ENCODE results near the gene DCANP1. TPM values are rescaled to one million over a fixed set of nuclear protein-coding genes. Genes with fewer than 3 reads are reported as not detected.

Gene DCANP1
- total and polyA plus RNA-seq, 4 donors, result 0.05 TPM; not detected in 3

GRCh38 chr5:135472141-135472540 is 25.0 kb upstream of the DCANP1 start:
- Histone ChIP-seq H3K36me3 (ENCODE audit: control insufficient read depth in 4 of 4, insufficient read depth in 3 of 4, low read depth in 1 of 4, low read length in 3 of 4) (no peaks in the 10 kb centered on the region), H3K27ac (ENCODE audit: low read depth in 1 of 2, low read length in 2 of 2) (no peak overlapping the region), H3K4me3 (ENCODE audit: low read depth in 1 of 3, low read length in 3 of 3) (no peak overlapping the region), H3K9ac (ENCODE audit: low read depth in 1 of 2, low read length in 2 of 2) (no peak overlapping the region), H3K9me3 (ENCODE audit: control insufficient read depth in 4 of 4, low read length in 3 of 4) (no peaks in the 10 kb centered on the region), H3K4me1 (ENCODE audit: control insufficient read depth in 4 of 4, insufficient read depth in 4 of 4, low read length in 3 of 4) (no peaks in the 10 kb centered on the region), H3K27me3 (ENCODE audit: control insufficient read depth in 4 of 4, insufficient read depth in 4 of 4, low read length in 3 of 4) (peaks cover 0 to 5% (median 2%) of the 10 kb centered on the region in 4 donors)
- DNase-seq (ENCODE audit: low spot score), result no peak
- TF ChIP-seq NR2F2 (IDR thresholded peaks at IDR 0.05) (no peak), ZBTB33 (IDR thresholded peaks at IDR 0.05) (no peak), YY1 (IDR thresholded peaks at IDR 0.05) (no peak), GABPA (IDR thresholded peaks at IDR 0.05 in 1 of 2, conservative IDR thresholded peaks at IDR 0.05 in 1 of 2) (no peak)
- WGBS, result 81% methylated on average over 5 of the region's 5 CpGs

GRCh38 chr5:135471726-135472125 is 24.6 kb upstream of the DCANP1 start:
- 68% methylated on average over 4 of the region's 4 CpGs for WGBS
- Histone ChIP-seq H3K9me3 (ENCODE audit: control insufficient read depth in 4 of 4, low read length in 3 of 4) (no peaks in the 10 kb centered on the region), H3K27ac (ENCODE audit: low read depth in 1 of 2, low read length in 2 of 2) (no peak overlapping the region), H3K4me3 (ENCODE audit: low read depth in 1 of 3, low read length in 3 of 3) (no peak overlapping the region), H3K4me1 (ENCODE audit: control insufficient read depth in 4 of 4, insufficient read depth in 4 of 4, low read length in 3 of 4) (no peaks in the 10 kb centered on the region), H3K36me3 (ENCODE audit: control insufficient read depth in 4 of 4, insufficient read depth in 3 of 4, low read depth in 1 of 4, low read length in 3 of 4) (no peaks in the 10 kb centered on the region), H3K27me3 (ENCODE audit: control insufficient read depth in 4 of 4, insufficient read depth in 4 of 4, low read length in 3 of 4) (peaks cover 0 to 5% (median 2%) of the 10 kb centered on the region in 4 donors), H3K9ac (ENCODE audit: low read depth in 1 of 2, low read length in 2 of 2) (no peak overlapping the region)
- DNase-seq (ENCODE audit: low spot score), result no peak
- no peak for TF ChIP-seq HNF4A (conservative IDR thresholded peaks at IDR 0.05)
- TF ChIP-seq YY1 (IDR thresholded peaks at IDR 0.05), result no peak
- no peak for TF ChIP-seq FOXA2 (IDR thresholded peaks at IDR 0.05)
- TF ChIP-seq FOXA1 (IDR thresholded peaks at IDR 0.05), result no peak

- H3K9me3 ChIP-seq (ENCODE audit: control insufficient read depth in 4 of 4, low read length in 3 of 4), result no peaks in the 10 kb centered on the region
- no peak overlapping the region for H3K9ac ChIP-seq (ENCODE audit: low read depth in 1 of 2, low read length in 2 of 2)
- H3K4me3 ChIP-seq (ENCODE audit: low read depth in 1 of 3, low read length in 3 of 3), result no peak overlapping the region
- no peaks in the 10 kb centered on the region for H3K36me3 ChIP-seq (ENCODE audit: control insufficient read depth in 4 of 4, insufficient read depth in 3 of 4, low read depth in 1 of 4, low read length in 3 of 4)
- TF ChIP-seq FOXA2 (IDR thresholded peaks at IDR 0.05) (no peak), EGR1 (IDR thresholded peaks at IDR 0.05; ENCODE audit: low read depth in 2 of 2) (no peak), GABPA (IDR thresholded peaks at IDR 0.05 in 1 of 2, conservative IDR thresholded peaks at IDR 0.05 in 1 of 2) (no peak), YY1 (IDR thresholded peaks at IDR 0.05) (no peak), HNF4G (IDR thresholded peaks at IDR 0.05) (no peak), FOXA1 (IDR thresholded peaks at IDR 0.05) (no peak), RXRA (IDR thresholded peaks at IDR 0.05) (no peak), SP1 (IDR thresholded peaks at IDR 0.05) (no peak), REST (IDR thresholded peaks at IDR 0.05) (no peak), ATF3 (IDR thresholded peaks at IDR 0.05) (no peak), TAF1 (conservative IDR thresholded peaks at IDR 0.05) (no peak), RAD21 (IDR thresholded peaks at IDR 0.05) (no peak), MAX (IDR thresholded peaks at IDR 0.05) (no peak), HNF4A (conservative IDR thresholded peaks at IDR 0.05) (no peak), NR2F2 (IDR thresholded peaks at IDR 0.05) (no peak), JUND (IDR thresholded peaks at IDR 0.05) (no peak), CTCF (IDR thresholded peaks at IDR 0.05; ENCODE audit: low read depth, low read length, missing input control) (no peak)
- H3K27ac ChIP-seq (ENCODE audit: low read depth in 1 of 2, low read length in 2 of 2), result no peak overlapping the region
- peaks cover 0 to 10% (median 2%) of the 10 kb centered on the region in 4 donors for H3K27me3 ChIP-seq (ENCODE audit: control insufficient read depth in 4 of 4, insufficient read depth in 4 of 4, low read length in 3 of 4)
- DNase-seq (ENCODE audit: low spot score), result no peak
- WGBS, result 88% methylated on average over 5 of the region's 5 CpGs
- H3K4me1 ChIP-seq (ENCODE audit: control insufficient read depth in 4 of 4, insufficient read depth in 4 of 4, low read length in 3 of 4), result peaks cover 0 to 6% (median 4%) of the 10 kb centered on the region in 4 donors
These were observed 22.8 kb upstream of the DCANP1 start for GRCh38 chr5:135469911-135470310.
